ENCODE measurements around the gene DSCAML1. TPM values are rescaled to one million over a fixed set of nuclear protein-coding genes. Genes with fewer than 3 reads are reported as not detected.

DSCAML1 gene
- total and polyA plus RNA-seq, 2 of the 8 experiments (the other 6 are each of a cell fraction or from before 2014, with no cell fraction given) = 0.19 to 0.24 TPM

DNA sequence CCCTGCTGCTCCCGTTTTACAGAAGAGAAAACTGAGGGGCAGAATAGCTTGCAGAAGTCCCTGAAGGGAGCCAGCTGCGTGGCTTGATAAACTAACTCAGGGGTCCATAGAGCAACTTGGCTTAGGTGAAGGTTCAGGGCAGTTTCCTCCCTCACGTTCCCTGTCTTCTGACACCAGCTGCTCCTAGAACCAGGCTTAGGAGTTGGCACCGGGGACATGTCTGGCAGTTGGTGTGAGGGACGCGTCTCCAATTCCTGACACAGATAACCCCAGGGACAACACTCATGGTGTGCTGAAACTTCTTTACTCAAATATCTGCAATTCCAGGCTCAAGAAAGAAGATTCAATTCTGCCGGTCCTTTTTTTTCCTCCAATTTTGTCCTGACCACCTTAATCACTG, 85.7 kb downstream of the DSCAML1 start:
- no peaks in the 10 kb centered on the region for H3K23me2 ChIP-seq (ENCODE audit: low read depth, low read length)
- H3K4me2 ChIP-seq (ENCODE audit: insufficient read depth in 1 of 2, low read depth in 2 of 2, low read length in 2 of 2) = no peak overlapping the region
- no peak overlapping the region for H2BK5ac ChIP-seq (ENCODE audit: low read depth, low read length)
- H3K9ac ChIP-seq (replicated peaks in 1 of 4; ENCODE audit: extremely low read depth in 1 of 4, low read depth in 3 of 4, low read length in 3 of 4) = no peak overlapping the region
- ChIA-PET POLR2A (ENCODE audit: partially characterized antibody) (no interaction called here), CTCF (ENCODE audit: partially characterized antibody) (interaction anchor here (1.0 to 3.0 kb wide), 7 partner anchors 8 to 268 kb away, joined by 3 to 8 read pairs (median 4); no protein-coding TSS in a partner anchor)
- no peak overlapping the region for H2BK20ac ChIP-seq (ENCODE audit: low read length)
- no peak overlapping the region for H3K23ac ChIP-seq (ENCODE audit: insufficient read length)
- H3K36me3 ChIP-seq (ENCODE audit: control insufficient read depth in 2 of 4, insufficient read depth in 4 of 4, low read length in 3 of 4) = no peaks in the 10 kb centered on the region
- H3K27me3 ChIP-seq (replicated peaks in 1 of 4; ENCODE audit: control insufficient read depth in 3 of 4, extremely low read depth in 1 of 4, insufficient read depth in 3 of 4, low read length in 3 of 4) = no peaks in the 10 kb centered on the region
- H3K79me2 ChIP-seq (ENCODE audit: control insufficient read depth in 1 of 2, insufficient read depth in 2 of 2, low read length in 2 of 2) = no peaks in the 10 kb centered on the region
- H4K20me1 ChIP-seq (replicated peaks in 1 of 2; ENCODE audit: control insufficient read depth in 1 of 2, insufficient read depth in 2 of 2, low read length in 2 of 2) = no peaks in the 10 kb centered on the region
- no peaks in the 10 kb centered on the region for H3K79me1 ChIP-seq (ENCODE audit: low read depth, low read length)
- H4K8ac ChIP-seq (ENCODE audit: extremely low read depth, insufficient read depth, low read length) = no peak overlapping the region; the same call in 1 of the 2 replicates
- H3K18ac ChIP-seq (ENCODE audit: extremely low read depth, low read length) = no peak overlapping the region
- H3K14ac ChIP-seq (ENCODE audit: insufficient read length) = no peak overlapping the region
- 0 out of 2 replicates have a peak, but pooled peaks have one; percentile 35 for TF ChIP-seq KDM1A (IDR thresholded peaks at IDR 0.05; ENCODE audit: borderline replicate concordance, low read length)
- TF ChIP-seq, protein P1, sequence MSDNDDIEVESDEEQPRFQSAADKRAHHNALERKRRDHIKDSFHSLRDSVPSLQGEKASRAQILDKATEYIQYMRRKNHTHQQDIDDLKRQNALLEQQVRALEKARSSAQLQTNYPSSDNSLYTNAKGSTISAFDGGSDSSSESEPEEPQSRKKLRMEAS (IDR thresholded peaks at IDR 0.05) = no peak
- no peak overlapping the region for H2BK15ac ChIP-seq (ENCODE audit: low read length)
- no peak overlapping the region for H4K91ac ChIP-seq (replicated peaks; ENCODE audit: insufficient read length, low read length)
- no peaks in the 10 kb centered on the region for H3K9me3 ChIP-seq (ENCODE audit: insufficient read depth in 2 of 2, low read depth in 1 of 2, low read length in 1 of 2)
- H2AFZ ChIP-seq (ENCODE audit: low read length) = no peak overlapping the region
- H3K4me3 ChIP-seq (ENCODE audit: extremely low read depth in 1 of 4, insufficient read depth in 2 of 4, low read depth in 3 of 4, low read length in 4 of 4) = no peak overlapping the region
- H2AK5ac ChIP-seq (ENCODE audit: low read depth, low read length) = no peak overlapping the region
- peaks cover 0 to 6% (median 0%) of the 10 kb centered on the region in 4 experiments; a peak in 3 of 7 replicates for H3K4me1 ChIP-seq (replicated peaks in 1 of 4; ENCODE audit: control insufficient read depth in 3 of 4, insufficient read depth in 4 of 4, low read length in 3 of 4)
- no peak overlapping the region for H2BK12ac ChIP-seq (ENCODE audit: low read depth, low read length)
- no peak overlapping the region for H3K27ac ChIP-seq (ENCODE audit: low read depth, low read length)
- no peak for DNase-seq (ENCODE audit: low read depth in 1 of 2, low spot score in 2 of 2)
- H4K5ac ChIP-seq (ENCODE audit: insufficient read length, low read depth, low read length) = no peak overlapping the region
- no peak for FAIRE-seq
- no peak overlapping the region for H3K56ac ChIP-seq (replicated peaks; ENCODE audit: insufficient read length, low read depth, low read length)
- no peak overlapping the region for H2BK120ac ChIP-seq (replicated peaks; ENCODE audit: low read depth, low read length)
- WGBS, 2 experiments (ENCODE audit: extremely low coverage in 1 of 2, insufficient coverage in 1 of 2, insufficient read length in 1 of 2, insufficient replicate concordance in 2 of 2, low coverage in 1 of 2, low lambda C conversion rate in 2 of 2, missing lambda C conversion rate in 1 of 2) = 83% methylated on average over 7 of the region's 7 CpGs; no CpG with 5 or more reads in 1 of the 2 experiments
- H3K4ac ChIP-seq (replicated peaks; ENCODE audit: insufficient read length, low read depth, low read length) = no peak overlapping the region

All from H1 (cell line).